Measurements from ENCODE around the gene SNX13. TPM values are rescaled to one million over a fixed set of nuclear protein-coding genes. Genes with fewer than 3 reads are reported as not detected.

The SNX13 gene
- total and polyA plus RNA-seq, 2 of the 4 experiments (the other 2 are of a cell fraction): 9.0 to 24.9 TPM

Other genes with a start within 250 kb of the SNX13 start
- not detected in 2 replicates for gene PRPS1L1, start 87.4 kb upstream of the SNX13 start, total RNA-seq (2012; rRNA removed)
- gene PRPS1L1, start 87.4 kb upstream of the SNX13 start, polyA plus RNA-seq (2012; rRNA removed): not detected in 2 replicates